ENCODE results near the gene TFF1. TPM values are rescaled to one million over a fixed set of nuclear protein-coding genes. Genes with fewer than 3 reads are reported as not detected.

Gene TFF1
- total RNA-seq, 1 donor from 2014 or later, result not detected

- no peak overlapping the region for H3K4me3 Mint-ChIP-seq
- Histone ChIP-seq H3K4me2 (no peak overlapping the region), H3F3A (ENCODE audit: low read depth) (no peaks in the 10 kb centered on the region), H4K20me1 (ENCODE audit: low read depth) (no peaks in the 10 kb centered on the region), H3K79me2 (ENCODE audit: low read depth) (no peaks in the 10 kb centered on the region), H3K9me3 (ENCODE audit: low read depth) (no peaks in the 10 kb centered on the region), H3K36me3 (no peaks in the 10 kb centered on the region), H3K27me3 (no peaks in the 10 kb centered on the region), H3K4me1 (no peaks in the 10 kb centered on the region), H3K9ac (no peak overlapping the region), H3K27ac (no peak overlapping the region), H3K4me3 (no peak overlapping the region), H2AFZ (replicated peaks) (no peak overlapping the region)
- TF ChIP-seq EZH2phosphoT487 (IDR thresholded peaks at IDR 0.05) (no peak), EZH2 (IDR thresholded peaks at IDR 0.05) (no peak), CTCF (IDR thresholded peaks at IDR 0.05) (no peak)
- DNase-seq (ENCODE audit: low spot score), result no peak
- H3K27me3 Mint-ChIP-seq (ENCODE audit: insufficient read depth, low read depth), result peaks cover 19% of the 10 kb centered on the region
- no peaks in the 10 kb centered on the region for H3K36me3 Mint-ChIP-seq
- no peaks in the 10 kb centered on the region for H3K9me3 Mint-ChIP-seq
- H3K27ac Mint-ChIP-seq, result no peak overlapping the region
- H3K4me1 Mint-ChIP-seq, result peaks cover 36% of the 10 kb centered on the region
Measured at GRCh38 chr21:42364304-42364865, 1.9 kb downstream of the TFF1 start.

- H3K4me1 Mint-ChIP-seq, result peaks cover 32% of the 10 kb centered on the region
- Histone ChIP-seq H4K20me1 (ENCODE audit: low read depth) (no peaks in the 10 kb centered on the region), H3K4me2 (no peak overlapping the region), H3F3A (ENCODE audit: low read depth) (no peaks in the 10 kb centered on the region), H3K9ac (no peak overlapping the region), H2AFZ (replicated peaks) (no peak overlapping the region), H3K27ac (no peak overlapping the region), H3K79me2 (ENCODE audit: low read depth) (no peaks in the 10 kb centered on the region), H3K4me1 (no peaks in the 10 kb centered on the region), H3K4me3 (no peak overlapping the region), H3K36me3 (no peaks in the 10 kb centered on the region), H3K9me3 (ENCODE audit: low read depth) (no peaks in the 10 kb centered on the region), H3K27me3 (no peaks in the 10 kb centered on the region)
- H3K27ac Mint-ChIP-seq, result no peak overlapping the region
- DNase-seq (ENCODE audit: low spot score), result no peak
- no peaks in the 10 kb centered on the region for H3K36me3 Mint-ChIP-seq
- TF ChIP-seq EZH2phosphoT487 (IDR thresholded peaks at IDR 0.05) (no peak), CTCF (IDR thresholded peaks at IDR 0.05) (no peak), EZH2 (IDR thresholded peaks at IDR 0.05) (no peak)
- H3K27me3 Mint-ChIP-seq (ENCODE audit: insufficient read depth, low read depth), result peaks cover 19% of the 10 kb centered on the region
- H3K9me3 Mint-ChIP-seq, result no peaks in the 10 kb centered on the region
- no peak overlapping the region for H3K4me3 Mint-ChIP-seq
Measured at GRCh38 chr21:42363312-42363711, 3.0 kb downstream of the TFF1 start.

- Histone ChIP-seq H3F3A (ENCODE audit: low read depth) (no peaks in the 10 kb centered on the region), H3K79me2 (ENCODE audit: low read depth) (no peaks in the 10 kb centered on the region), H3K4me2 (no peak overlapping the region), H3K36me3 (no peaks in the 10 kb centered on the region), H3K27ac (no peak overlapping the region), H4K20me1 (ENCODE audit: low read depth) (no peaks in the 10 kb centered on the region), H2AFZ (replicated peaks) (no peak overlapping the region), H3K9ac (no peak overlapping the region), H3K4me3 (no peak overlapping the region), H3K4me1 (no peaks in the 10 kb centered on the region), H3K27me3 (no peaks in the 10 kb centered on the region), H3K9me3 (ENCODE audit: low read depth) (no peaks in the 10 kb centered on the region)
- peaks cover 27% of the 10 kb centered on the region for H3K4me1 Mint-ChIP-seq
- TF ChIP-seq EZH2 (IDR thresholded peaks at IDR 0.05), result no peak
- TF ChIP-seq CTCF (IDR thresholded peaks at IDR 0.05), result no peak
- TF ChIP-seq EZH2phosphoT487 (IDR thresholded peaks at IDR 0.05), result no peak
- no peak for DNase-seq (ENCODE audit: low spot score)
- no peak overlapping the region for H3K27ac Mint-ChIP-seq
- peaks cover 16% of the 10 kb centered on the region for H3K27me3 Mint-ChIP-seq (ENCODE audit: insufficient read depth, low read depth)
- H3K36me3 Mint-ChIP-seq, result no peaks in the 10 kb centered on the region
- H3K9me3 Mint-ChIP-seq, result no peaks in the 10 kb centered on the region
- H3K4me3 Mint-ChIP-seq, result no peak overlapping the region
Measured at GRCh38 chr21:42362700-42363099, 3.6 kb downstream of the TFF1 start.

Measured in neural progenitor cell (in vitro differentiated cells).